COLO668 (cell line): ENCODE data around the gene SERPINA6.
"Not testable (repeated sequence)": the region's sequence is repeated elsewhere in the genome, so short reads cannot be mapped to it uniquely, and the experiment has no call there.

ENCODE experiments used
- DNase-seq: peaks from one replicate; lab custom pipeline; 2025; ENCODE audit not compliant: unreplicated experiment; lab: John Stamatoyannopoulos, UW

The SERPINA6 gene

DNA sequence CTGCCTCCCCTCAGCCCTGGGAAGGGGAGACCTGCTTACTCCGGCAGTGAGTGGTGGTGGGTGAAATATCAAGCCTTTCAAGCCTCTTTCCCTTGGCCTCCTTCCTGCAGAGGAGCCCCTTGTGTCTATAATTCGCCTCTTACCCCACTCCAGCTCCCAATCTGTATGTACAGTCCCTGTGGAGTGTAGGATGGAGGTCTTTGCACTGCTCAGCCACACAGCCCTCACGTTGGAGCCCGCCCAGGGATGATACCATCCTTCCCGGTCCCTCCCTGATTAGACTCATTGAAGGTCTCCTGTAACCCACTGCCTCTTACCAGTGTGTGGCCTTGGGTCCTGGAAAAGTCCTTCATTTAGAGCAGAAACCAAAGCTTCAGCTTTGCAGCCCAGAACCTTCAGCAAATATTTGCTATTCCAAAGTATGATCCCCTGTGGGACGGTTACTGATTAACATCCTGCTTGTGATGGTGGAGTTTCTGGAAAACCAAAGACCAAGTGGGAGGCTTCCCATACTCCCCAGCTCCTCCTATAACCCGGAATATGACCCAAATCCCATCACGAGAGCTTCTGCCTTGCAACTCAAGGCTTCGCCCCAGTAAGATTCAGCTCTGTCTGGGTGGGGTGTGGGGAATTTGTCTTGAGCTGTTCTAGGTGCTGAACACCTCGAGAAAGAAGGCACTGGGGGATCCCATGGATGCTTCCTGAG, 30.1 kb downstream of the SERPINA6 start, which contains the start of gene SERPINA10:
TSS of gene SERPINA10 (minus strand) at position 397 of the 706 bp plus-strand sequence. CDS start 2,675 bp downstream, outside the sequence.
- DNase-seq: no peak

DNA sequence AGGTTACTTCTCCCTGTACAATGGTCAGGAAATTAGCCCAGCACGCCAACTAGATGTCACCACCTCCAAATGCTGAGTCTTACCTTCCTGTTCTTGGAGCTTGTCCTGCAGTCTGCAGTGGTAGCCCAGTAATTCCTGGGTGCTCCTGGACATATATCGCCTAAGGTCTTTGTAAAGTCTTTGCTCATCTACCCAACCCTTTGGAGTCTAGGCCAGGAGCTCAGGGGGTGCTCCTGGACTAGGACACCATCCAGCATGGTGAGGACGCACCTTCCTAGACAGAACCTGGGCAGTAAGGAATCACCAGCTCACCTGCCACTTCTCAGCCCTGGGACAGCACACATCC, 30.6 kb downstream of the SERPINA6 start:
- DNase-seq: no peak

DNA sequence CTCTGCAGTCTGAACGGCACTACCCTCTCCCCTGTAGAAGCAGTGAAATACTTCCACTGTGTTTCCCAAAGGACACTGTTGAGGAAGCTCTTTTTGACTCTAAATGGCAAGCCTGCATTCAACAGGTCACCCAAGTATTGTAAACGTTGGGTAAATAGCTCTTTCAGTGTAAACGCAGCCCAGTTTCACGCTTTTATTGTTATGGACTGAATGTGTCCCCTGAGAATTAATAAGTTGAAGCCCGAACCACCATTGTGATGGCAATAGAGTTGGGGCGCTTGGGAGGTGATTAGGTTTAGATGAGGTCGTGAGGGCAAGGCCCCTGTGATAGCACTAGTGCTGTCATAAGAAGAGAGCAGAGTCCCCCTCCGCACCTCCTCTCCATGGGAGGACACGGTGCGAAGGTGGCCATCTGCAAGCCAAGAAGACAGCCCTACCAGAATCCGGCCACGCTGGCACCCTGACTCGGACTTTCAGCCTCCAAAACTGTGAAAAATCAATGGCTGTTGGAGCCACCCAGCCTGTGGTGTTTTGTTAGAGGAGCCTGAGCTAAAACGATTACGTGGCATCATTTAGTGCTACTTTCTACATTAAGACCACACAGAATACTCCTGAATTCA, 31.1 kb downstream of the SERPINA6 start:
- no peak for DNase-seq

DNA sequence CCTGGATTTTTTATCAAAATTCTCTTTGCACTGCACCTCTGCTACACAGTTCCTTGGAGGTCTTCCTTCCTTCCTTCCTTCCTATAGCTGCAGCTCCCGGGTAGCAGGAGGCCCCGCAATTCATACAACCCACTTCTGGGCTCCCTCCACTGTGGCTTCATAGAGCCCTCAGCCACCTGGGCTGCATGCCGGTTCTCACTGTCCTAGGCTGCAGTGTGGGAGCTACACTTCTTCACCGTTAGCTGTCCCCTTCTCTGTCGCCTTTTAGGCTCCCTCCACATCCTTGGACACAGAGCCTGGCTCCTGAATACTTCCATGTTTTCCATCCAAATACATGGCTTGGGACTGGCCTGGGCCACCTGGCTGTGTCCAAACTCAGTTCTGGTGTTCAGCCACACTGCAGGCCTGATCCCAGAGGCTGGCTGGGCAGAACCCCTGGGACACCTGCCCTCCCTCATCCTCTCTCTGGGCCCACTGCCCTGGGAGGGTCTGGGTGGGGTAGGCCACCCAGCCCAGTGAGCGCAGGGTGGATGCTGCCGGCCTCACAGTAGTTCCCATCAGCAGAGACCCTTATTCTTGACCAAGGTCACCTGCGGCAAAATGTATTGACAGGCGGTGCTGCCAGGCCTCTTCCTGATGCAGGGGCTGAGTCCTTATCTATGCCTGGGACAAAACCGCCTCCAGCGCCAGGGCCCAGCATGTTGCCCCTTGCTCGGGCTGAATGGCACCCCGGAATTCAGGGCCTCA, 31.8 kb downstream of the SERPINA6 start:
- DNase-seq: no peak

DNA sequence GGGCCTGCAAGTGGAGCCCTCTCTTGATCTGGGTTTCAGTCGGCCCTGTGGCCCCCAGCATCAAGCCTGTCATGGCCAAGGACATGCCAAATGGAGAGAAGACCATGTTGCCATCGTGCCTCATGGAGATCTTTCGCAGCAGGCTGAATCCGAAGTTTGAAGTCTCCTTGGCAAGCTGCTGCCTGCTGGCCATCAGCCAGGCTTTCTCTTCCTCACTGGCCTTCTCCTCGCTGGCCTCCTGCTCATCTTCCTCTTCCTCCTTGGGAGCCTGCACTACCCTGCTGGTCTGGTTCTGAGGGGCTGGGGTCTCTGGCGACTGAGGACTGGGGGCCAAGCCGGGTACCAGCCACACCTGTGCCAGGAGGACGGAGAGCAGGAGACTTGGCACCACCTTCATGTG, 32.9 kb downstream of the SERPINA6 start:
- DNase-seq: no peak

DNA sequence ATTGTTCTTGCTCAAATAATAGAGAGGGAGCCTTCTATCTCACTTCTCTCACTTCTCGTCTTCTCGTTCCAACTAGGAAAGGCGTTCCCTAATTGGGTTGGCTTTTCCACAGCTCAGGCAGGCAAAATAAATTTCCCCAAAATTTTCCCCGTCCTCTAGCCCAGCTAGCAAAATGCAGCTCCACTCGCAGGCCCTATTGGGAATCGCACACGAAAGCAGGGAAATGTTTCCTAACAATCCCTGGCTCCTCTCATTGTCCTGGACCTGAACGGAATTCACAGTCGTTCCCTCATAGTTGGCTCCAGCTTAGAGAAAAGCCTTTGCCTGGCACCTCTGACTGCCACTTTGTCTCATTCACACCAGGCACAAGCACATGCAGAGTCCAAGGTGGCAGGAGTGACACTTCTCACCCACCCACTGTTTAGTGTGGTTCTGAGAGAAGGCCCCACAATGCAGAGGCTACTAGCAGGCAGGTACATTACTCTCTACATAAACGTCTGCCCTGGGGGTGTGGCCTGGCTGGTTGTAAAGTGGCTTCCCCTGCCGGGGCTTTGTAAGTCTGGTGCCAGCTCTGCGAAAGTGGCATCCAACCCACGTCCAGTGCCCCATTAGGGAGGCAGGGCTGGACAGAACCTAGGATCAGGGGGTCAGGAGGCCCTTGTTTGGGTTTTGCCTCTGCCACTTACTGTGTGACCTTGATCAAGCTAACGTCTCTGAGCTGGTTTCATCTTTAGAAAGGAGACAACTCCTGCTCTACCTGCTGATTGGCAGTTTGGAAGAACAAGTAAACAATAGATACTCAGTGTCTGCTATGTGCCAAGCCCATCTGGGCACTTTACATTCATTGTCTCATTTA, 34.3 kb downstream of the SERPINA6 start:
- no peak for DNase-seq

DNA sequence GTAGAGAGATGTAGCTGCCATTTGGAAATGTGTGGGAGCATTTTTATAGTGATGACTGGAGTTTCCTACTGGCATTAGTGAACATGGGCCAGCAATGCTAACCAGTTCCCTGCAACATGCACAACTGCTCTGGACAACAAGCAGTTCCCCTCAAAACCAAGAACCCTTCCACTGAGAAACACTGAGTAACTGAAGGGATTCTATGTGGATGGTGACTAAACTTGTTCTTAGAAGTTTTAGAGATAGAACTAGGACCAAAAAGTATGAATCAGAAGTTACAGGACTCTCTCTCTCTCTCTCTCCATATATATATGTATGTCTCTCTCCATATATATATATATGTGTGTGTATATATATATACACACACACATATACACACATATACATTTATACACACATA, 38.0 kb downstream of the SERPINA6 start:
- no peak for DNase-seq

DNA sequence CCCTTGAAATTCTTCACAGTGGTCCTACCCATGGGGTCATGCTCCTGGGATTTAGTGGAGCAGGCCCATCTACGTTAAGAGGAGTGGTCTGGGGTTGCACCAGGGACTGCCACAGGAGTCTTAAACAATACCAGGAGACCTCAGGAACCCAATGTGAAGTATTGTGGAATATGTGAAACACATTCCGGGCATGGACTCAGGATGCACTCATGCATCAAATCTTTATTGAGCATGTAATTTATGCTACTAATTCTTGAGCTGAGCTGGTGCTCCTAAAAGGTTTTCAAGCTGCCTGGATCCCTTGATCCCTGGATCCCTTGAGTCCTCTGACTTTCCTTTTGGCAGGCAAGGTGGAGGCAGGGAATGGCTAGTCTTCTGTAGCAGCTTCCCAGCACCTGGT, 38.9 kb downstream of the SERPINA6 start:
- DNase-seq: no peak

DNA sequence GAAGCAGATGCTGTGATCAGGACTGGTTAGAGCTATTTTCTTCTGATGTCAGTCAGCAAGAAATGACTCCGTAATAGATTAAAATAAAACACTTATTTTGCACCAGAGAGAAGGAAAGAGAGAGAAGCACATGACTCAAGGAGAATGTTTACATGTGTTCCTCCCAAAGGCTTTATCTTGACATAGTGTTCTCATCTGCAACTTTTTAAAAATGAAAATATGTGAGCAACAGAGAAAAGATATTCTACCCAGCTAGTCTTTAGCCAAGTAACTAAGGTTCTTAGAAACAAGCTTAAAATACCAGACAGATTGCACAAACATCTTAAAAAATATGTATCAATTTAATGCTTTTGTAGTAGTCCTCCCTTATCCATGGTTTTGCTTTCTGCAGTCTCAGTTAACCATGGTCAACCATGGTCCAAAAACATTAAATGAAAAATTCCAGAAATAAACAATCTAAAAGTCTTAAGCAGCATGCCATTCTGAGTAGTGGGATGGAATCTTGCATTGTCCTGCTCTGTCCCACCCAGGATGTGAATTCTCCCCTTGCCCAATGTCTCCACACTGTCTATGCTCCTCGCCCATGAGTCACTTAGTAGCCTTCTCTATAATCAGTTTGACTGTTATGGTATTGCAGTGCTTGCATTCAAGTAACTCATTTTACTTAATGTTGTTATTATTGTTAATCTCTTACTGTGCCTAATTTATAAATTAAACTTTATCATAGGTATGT, 40.0 kb downstream of the SERPINA6 start:
- no peak for DNase-seq

DNA sequence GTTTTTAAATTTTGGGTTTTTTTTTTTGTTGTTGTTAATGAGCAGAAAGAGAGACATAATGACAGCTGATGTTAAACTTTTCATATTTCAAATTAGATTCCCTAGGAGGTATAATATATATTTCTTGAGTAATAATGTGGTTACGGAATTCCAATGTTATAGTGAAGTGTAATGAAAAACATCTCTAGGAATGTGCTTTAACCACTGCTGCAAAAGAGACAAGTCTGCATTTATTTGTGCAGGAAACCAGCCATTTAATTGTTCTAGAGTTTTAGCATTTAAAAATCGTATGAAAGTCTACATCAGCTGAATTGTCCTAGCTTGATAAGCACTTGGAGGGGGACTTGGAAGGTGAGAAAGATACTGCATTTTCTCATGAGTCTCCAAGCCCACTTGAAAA, 44.4 kb downstream of the SERPINA6 start:
- DNase-seq: no peak

DNA sequence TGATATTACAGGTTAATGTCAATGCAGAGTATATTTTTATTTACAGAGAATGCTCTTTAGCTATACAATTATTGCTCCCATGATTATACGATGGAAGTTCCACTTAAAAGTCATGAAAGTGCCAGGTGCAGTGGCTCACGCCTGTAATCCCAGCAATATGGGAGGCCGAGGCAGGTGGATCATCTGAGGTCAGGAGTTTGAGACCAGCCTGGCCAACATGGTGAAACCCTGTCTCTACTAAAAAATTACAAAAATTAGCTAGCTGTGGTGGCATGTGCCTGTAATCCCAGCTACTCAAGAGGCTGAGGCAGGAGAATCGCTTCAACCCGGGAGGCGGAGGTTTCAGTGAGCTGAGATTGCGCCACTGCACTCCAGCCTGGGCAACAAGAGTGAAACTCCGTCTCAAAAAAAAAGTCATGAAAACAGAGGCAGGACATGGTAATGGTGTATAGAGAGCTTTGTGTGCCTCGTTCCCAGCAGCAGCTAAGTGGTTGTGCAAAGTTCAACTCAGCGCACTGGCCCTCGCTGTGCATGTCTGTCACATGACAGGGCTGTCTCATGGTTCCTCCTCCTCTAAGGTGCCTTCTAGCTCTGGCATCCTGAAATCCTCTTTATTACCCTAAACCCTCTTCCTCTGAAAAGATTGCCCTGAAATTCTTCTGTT, 46.1 kb downstream of the SERPINA6 start:
- DNase-seq: not testable (repeated sequence)

DNA sequence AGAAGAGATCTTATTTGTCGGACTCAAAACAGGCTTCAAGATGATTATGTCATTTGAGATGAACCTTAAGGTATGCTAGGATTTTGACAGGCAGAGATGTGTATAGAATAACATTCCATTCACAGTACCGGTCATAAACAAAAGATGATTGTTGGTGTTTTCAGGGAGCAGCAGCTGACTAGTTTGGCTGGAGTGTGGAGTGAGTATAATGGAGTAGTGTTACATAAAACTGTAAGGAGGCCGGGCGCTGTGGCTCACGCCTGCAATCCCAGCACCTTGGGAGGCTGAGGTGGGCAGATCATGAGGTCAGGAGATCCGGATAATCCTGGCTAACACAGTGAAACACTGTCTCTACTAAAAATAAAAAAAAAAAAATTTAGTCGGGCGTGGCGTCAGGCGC, 54.0 kb downstream of the SERPINA6 start:
- DNase-seq: no peak

DNA sequence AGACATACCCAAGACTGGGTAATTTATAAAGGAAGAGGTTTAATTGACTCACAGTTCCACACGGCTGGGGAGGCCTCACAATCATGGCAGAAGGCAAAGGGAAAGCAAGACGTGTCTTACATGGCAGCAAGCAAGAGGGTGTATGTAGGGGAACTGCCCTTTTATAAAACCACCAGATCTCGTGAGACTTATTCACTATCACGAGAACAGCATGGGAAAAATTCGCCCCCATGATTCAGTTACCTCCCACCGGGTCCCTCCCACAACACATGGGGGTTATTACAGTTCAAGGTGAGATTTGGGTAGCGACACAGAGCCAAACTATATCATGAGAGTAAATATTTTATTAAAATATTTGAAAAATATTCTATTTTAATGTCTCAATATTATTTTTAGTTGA, 54.6 kb downstream of the SERPINA6 start:
- not testable (repeated sequence) for DNase-seq

DNA sequence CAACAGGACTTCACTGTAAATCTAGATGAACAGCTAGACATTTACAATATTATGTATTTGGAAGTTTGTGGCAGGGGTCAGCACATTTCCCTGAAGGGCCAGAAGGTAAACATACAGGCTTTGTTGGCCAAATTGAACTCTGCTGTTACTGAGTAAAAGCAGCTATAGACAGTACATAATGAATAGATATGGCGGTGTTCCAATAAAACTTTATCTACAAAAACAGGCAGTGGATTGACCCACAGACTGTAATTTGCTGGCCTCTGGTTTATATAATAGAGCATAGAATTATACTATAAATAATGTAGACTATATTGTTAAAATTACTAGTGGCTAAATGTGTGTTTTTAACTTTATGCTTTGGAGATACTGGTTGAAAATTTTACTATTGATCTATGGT, 55.8 kb downstream of the SERPINA6 start:
- DNase-seq: no peak

DNA sequence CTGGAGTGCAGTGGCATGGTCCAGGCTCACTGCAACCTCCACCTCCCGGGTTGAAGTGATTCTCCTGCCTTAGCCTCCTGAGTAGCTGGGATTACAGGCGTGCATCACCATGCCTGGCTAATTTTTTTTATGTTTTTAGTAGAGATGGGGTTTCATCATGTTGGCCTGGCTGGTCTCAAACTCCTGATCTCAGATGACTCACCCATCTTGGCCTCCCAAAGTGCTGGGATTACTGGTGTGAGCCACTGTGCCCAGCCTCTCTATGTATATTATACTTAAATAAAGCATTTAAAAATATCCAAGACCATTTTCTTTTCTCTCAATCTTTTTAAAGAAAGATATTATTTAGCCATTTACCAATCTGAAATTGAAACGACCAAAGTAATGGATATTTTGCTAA, 58.9 kb downstream of the SERPINA6 start:
- not testable (repeated sequence) for DNase-seq
